A549 (cell line): ENCODE data around the gene RNU1-2. TPM values are rescaled to one million over a fixed set of nuclear protein-coding genes. Genes with fewer than 3 reads are reported as not detected.

Experiments
- ATAC-seq, 2 experiments: fragments of 200-7000 bp in 1 of 2; fragments of >200 bp in 1 of 2; cut with Nextera tagmentation in 1 of 2; cut with Tn5 transposase in 1 of 2; 3 replicates each; pipeline versions ENCODE4 v1.8.0 to v1.9.1; 2018 to 2020; ENCODE audit warnings: mild to moderate bottlenecking in 1 of 2, moderate library complexity in 1 of 2
- CTCF ChIA-PET: fragments of 300-600 bp; sonication (Branson Sonifier 250); formaldehyde crosslinking; extraction: SDS; loops from one replicate; lab custom pipeline; 2021; ENCODE audit warnings: antibody characterized with exemption, inconsistent platforms; lab: Yijun Ruan, JAX
- POLR2A ChIA-PET: fragments of 350-600 bp; formaldehyde crosslinking; extraction: SDS; loops from one replicate; lab custom pipeline; 2021; ENCODE audit warnings: antibody characterized with exemption, inconsistent platforms; lab: Yijun Ruan, JAX
- DNase-seq, 2 experiments: peaks; one replicate each; pipeline versions ENCODE4 v3.0.0 to v3.0.0-alpha.2; 2011 to 2016; ENCODE audit warnings: low read depth in 1 of 2, low spot score in 1 of 2
- FAIRE-seq: peaks from 2 replicates; lab custom pipeline; 2011; peaks lifted over from hg19 to GRCh38; lab: Jason Lieb, UNC
- H3K27ac ChIP-seq, 2 experiments: fragments of >200 bp; sonication (Bioruptor Twin); formaldehyde crosslinking; 3 replicates each; pipeline ENCODE4 v1.5.1; 2016 to 2017
- H3K4me1 ChIP-seq: fragments of >200 bp; sonication (Bioruptor Twin); formaldehyde crosslinking; 3 replicates; pipeline ENCODE4 v1.6.1; 2016
- H3K4me2 ChIP-seq: fragments of >200 bp; sonication (Bioruptor Twin); formaldehyde crosslinking; 3 replicates; pipeline ENCODE4 v1.6.1; 2016
- H3K4me3 ChIP-seq: fragments of >200 bp; sonication (Bioruptor Twin); formaldehyde crosslinking; 3 replicates; pipeline ENCODE4 v1.5.1; 2016
- H3K9me3 ChIP-seq: fragments of >200 bp; sonication (Bioruptor Twin); formaldehyde crosslinking; 3 replicates; pipeline ENCODE4 v1.6.1; 2016
- EHMT2 ChIP-seq: fragments of 200-600 bp; sonication (generic); IDR thresholded peaks from 2 replicates; pipeline ENCODE4 v1.6.1; 2016; ENCODE audit warnings: antibody characterized with exemption, low read depth, mild to moderate bottlenecking, moderate library complexity
- ESRRA ChIP-seq: fragments of 150-350 bp; IDR thresholded peaks from 2 replicates; pipeline ENCODE4 v1.6.1; 2014; ENCODE audit warnings: mild to moderate bottlenecking, low read length, borderline replicate concordance
- HOXB13 ChIP-seq: fragments of 250-450 bp; sonication (Bioruptor Pico); IDR thresholded peaks from 2 replicates; pipeline ENCODE4 v1.5.0; 2020; ENCODE audit warnings: low read depth, mild to moderate bottlenecking, moderate library complexity
- JUN ChIP-seq, 2 experiments: fragments of >200 bp; sonication (Bioruptor Twin); formaldehyde crosslinking; IDR thresholded peaks; 2 replicates in 1 of 2; 3 replicates in 1 of 2; pipeline ENCODE4 v1.6.1; 2016 to 2017
- MAFK ChIP-seq: fragments of 450-650 bp; IDR thresholded peaks from 2 replicates; pipeline ENCODE4 v1.6.1; 2014; ENCODE audit not compliant: partially characterized antibody
- MYC ChIP-seq: IDR thresholded peaks from 2 replicates; pipeline ENCODE4 v1.6.1; 2012; ENCODE audit warnings: mild to moderate bottlenecking, inconsistent platforms, low read length, improper control_type of control experiment, borderline replicate concordance
- PHF8 ChIP-seq: fragments of 200-600 bp; sonication (generic); IDR thresholded peaks from 2 replicates; pipeline ENCODE4 v1.6.1; 2016; ENCODE audit warnings: low read depth, mild to moderate bottlenecking, antibody characterized with exemption, moderate library complexity, borderline replicate concordance
- POLR2A ChIP-seq: IDR thresholded peaks from 2 replicates; pipeline ENCODE4 v1.6.1; 2012; ENCODE audit warnings: mild to moderate bottlenecking, low read length
- RFX5 ChIP-seq: fragments of 450-650 bp; IDR thresholded peaks from 2 replicates; pipeline ENCODE4 v1.7.1; 2014; ENCODE audit warnings: antibody characterized with exemption, mild to moderate bottlenecking, moderate library complexity
- SREBF2 ChIP-seq: fragments of 450-650 bp; IDR thresholded peaks from 2 replicates; pipeline ENCODE4 v1.6.1; 2014; ENCODE audit warnings: mild to moderate bottlenecking, moderate library complexity
- ZNF302 ChIP-seq: fragments of 250-450 bp; sonication (Bioruptor Pico); IDR thresholded peaks from 2 replicates; pipeline ENCODE4 v1.9.0; 2021; ENCODE audit warnings: inconsistent platforms, mild to moderate bottlenecking, moderate library complexity
- ZSCAN20 ChIP-seq: fragments of 250-450 bp; sonication (Bioruptor Pico); IDR thresholded peaks from 2 replicates; pipeline ENCODE4 v1.8.0; 2022; ENCODE audit warnings: mild to moderate bottlenecking, moderate library complexity
- WGBS: methylation state at CpG from one replicate; pipeline ENCODE4 v1.1.6; 2017; ENCODE audit errors: missing lambda C conversion rate; 5-methylcytosine and 5-hydroxymethylcytosine counted together
- polyA plus RNA-seq, 4 experiments: library from polyadenylated mRNA; depleted of rRNA in 3 of 4; stranded (reverse); fragments of >200 nt; fragmentation: RNase III in 1 of 4; extraction: RNeasy Plus Mini Kit Qiagen cat#74134 plus additional on column Dnase treatment in 1 of 4; gene quantifications; 2 replicates in 3 of 4; 3 replicates in 1 of 4; pipeline ENCODE4 v1.2.3, GENCODE V29; 2011 to 2017
- TF ChIP-seq, protein P1 (sequence below): fragments of >200 bp; sonication (Bioruptor Twin); formaldehyde crosslinking; IDR thresholded peaks from 3 replicates; pipeline ENCODE4 v1.6.1; 2016
- TF ChIP-seq, protein P2 (sequence below): fragments of 450-650 bp; IDR thresholded peaks from 2 replicates; pipeline ENCODE4 v1.6.1; 2014; ENCODE audit warnings: antibody characterized with exemption
- TF ChIP-seq, protein P3 (sequence below): IDR thresholded peaks from 2 replicates; pipeline ENCODE4 v1.6.1; 2012
- TF ChIP-seq, protein P4 (sequence below): fragments of 200-600 bp; sonication (generic); IDR thresholded peaks from 2 replicates; pipeline ENCODE4 v1.6.1; 2016; ENCODE audit warnings: antibody characterized with exemption, mild to moderate bottlenecking, moderate library complexity
- TF ChIP-seq, protein P5 (sequence below): IDR thresholded peaks from 2 replicates; pipeline ENCODE4 v1.6.1; 2012; ENCODE audit warnings: low read depth, borderline replicate concordance

RNU1-2 gene
- polyA plus RNA-seq, 2 of the 4 experiments (the other 2 are of a cell fraction): 6.6 to 56.2 TPM

DNA sequence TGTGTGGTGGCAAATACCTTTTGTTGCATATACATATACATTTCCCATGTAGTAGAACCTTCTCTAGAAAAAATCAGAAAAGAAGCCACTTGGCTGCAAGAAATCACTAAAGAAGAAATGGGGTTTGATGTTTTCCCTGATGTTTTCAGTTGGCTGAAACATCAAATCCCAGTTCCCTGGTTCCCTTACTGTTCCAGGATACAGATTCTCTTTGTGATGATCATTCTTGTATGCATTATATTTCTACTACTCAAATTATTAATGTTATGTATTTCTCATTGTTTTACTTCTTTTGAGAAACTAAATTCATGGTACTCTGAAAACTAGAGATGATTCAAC, 7.6 kb downstream of the RNU1-2 start:
- no peak for FAIRE-seq
- DNase-seq: no peak
- POLR2A ChIA-PET: interaction anchor here (0.7 to 1.2 kb wide), 2 partner anchors 8 to 204 kb away, joined by 4 read pairs; no protein-coding TSS in a partner anchor
- H3K4me3 ChIP-seq: peak overlapping the region; percentile 45
- no peak for ATAC-seq
- peak overlapping the region; percentile 92 for H3K4me2 ChIP-seq
- H3K4me1 ChIP-seq: peaks cover 8% of the 10 kb centered on the region; the same call in 2 of the 3 replicates
- H3K27ac ChIP-seq: peak overlapping the region; percentile 97 to 99
- CTCF ChIA-PET: no interaction called here
- peaks cover 12% of the 10 kb centered on the region; the same call in 1 of the 3 replicates for H3K9me3 ChIP-seq
- TF ChIP-seq, protein P1, sequence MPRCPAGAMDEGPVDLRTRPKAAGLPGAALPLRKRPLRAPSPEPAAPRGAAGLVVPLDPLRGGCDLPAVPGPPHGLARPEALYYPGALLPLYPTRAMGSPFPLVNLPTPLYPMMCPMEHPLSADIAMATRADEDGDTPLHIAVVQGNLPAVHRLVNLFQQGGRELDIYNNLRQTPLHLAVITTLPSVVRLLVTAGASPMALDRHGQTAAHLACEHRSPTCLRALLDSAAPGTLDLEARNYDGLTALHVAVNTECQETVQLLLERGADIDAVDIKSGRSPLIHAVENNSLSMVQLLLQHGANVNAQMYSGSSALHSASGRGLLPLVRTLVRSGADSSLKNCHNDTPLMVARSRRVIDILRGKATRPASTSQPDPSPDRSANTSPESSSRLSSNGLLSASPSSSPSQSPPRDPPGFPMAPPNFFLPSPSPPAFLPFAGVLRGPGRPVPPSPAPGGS: no peak
- TF ChIP-seq MAFK: no peak
- TF ChIP-seq, protein P2, sequence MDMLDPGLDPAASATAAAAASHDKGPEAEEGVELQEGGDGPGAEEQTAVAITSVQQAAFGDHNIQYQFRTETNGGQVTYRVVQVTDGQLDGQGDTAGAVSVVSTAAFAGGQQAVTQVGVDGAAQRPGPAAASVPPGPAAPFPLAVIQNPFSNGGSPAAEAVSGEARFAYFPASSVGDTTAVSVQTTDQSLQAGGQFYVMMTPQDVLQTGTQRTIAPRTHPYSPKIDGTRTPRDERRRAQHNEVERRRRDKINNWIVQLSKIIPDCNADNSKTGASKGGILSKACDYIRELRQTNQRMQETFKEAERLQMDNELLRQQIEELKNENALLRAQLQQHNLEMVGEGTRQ: no peak
- TF ChIP-seq ZNF302: 0 out of 2 replicates have a peak, but pooled peaks have one; percentile 41
- TF ChIP-seq JUN (IDR thresholded peaks at IDR 0.05): no peak
- TF ChIP-seq EHMT2: no peak

DNA sequence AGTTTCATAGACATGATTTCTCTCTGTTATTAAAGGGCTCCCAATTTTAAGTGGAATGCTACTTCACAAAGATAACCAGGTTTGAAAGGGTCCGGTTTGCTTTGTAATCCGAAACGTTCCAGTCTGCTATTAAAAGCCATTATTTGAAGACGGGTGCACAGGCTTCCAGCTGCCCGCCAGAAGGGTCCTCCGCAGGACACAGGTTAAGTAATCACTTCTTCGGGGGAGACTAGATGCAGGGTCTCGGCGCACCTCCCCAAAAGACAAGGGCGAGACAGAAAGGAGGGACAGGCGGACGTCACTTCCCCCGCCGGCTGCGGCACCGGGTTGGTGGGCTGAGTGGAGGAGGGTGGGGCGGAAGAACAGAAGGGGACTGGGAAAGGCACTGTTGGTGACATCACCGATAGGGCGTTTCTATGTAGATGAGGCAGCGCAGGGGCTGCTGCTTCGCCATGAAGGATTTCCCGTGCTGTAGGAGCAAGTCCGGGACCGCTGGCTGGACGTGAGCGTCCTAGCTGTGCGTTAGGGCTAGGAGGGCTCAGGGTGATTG, 8.9 kb downstream of the RNU1-2 start:
- POLR2A ChIA-PET: interaction anchor here (1.0 to 1.2 kb wide), 3 partner anchors 8 to 9 kb away, joined by 3 to 10 read pairs (median 4); partner anchors contain the start of gene RNU1-2
- ATAC-seq (peak; percentile 95 to 98), DNase-seq (peak; percentile 73 to 96), FAIRE-seq (no peak)
- 2% methylated on average over 22 of the region's 27 CpGs for WGBS
- CTCF ChIA-PET: no interaction called here
- H3K4me2 ChIP-seq: peak overlapping the region; percentile 92
- peak overlapping the region; percentile 45 for H3K4me3 ChIP-seq
- TF ChIP-seq ESRRA: no peak
- 0 out of 2 replicates have a peak, but pooled peaks have one; percentile 31 for TF ChIP-seq PHF8
- TF ChIP-seq, protein P3, sequence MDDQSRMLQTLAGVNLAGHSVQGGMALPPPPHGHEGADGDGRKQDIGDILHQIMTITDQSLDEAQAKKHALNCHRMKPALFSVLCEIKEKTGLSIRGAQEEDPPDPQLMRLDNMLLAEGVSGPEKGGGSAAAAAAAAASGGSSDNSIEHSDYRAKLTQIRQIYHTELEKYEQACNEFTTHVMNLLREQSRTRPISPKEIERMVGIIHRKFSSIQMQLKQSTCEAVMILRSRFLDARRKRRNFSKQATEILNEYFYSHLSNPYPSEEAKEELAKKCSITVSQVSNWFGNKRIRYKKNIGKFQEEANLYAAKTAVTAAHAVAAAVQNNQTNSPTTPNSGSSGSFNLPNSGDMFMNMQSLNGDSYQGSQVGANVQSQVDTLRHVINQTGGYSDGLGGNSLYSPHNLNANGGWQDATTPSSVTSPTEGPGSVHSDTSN: no peak
- TF ChIP-seq, protein P4, sequence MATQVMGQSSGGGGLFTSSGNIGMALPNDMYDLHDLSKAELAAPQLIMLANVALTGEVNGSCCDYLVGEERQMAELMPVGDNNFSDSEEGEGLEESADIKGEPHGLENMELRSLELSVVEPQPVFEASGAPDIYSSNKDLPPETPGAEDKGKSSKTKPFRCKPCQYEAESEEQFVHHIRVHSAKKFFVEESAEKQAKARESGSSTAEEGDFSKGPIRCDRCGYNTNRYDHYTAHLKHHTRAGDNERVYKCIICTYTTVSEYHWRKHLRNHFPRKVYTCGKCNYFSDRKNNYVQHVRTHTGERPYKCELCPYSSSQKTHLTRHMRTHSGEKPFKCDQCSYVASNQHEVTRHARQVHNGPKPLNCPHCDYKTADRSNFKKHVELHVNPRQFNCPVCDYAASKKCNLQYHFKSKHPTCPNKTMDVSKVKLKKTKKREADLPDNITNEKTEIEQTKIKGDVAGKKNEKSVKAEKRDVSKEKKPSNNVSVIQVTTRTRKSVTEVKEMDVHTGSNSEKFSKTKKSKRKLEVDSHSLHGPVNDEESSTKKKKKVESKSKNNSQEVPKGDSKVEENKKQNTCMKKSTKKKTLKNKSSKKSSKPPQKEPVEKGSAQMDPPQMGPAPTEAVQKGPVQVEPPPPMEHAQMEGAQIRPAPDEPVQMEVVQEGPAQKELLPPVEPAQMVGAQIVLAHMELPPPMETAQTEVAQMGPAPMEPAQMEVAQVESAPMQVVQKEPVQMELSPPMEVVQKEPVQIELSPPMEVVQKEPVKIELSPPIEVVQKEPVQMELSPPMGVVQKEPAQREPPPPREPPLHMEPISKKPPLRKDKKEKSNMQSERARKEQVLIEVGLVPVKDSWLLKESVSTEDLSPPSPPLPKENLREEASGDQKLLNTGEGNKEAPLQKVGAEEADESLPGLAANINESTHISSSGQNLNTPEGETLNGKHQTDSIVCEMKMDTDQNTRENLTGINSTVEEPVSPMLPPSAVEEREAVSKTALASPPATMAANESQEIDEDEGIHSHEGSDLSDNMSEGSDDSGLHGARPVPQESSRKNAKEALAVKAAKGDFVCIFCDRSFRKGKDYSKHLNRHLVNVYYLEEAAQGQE: no peak
- TF ChIP-seq HOXB13 (CRISPR knock-in tag): no peak
- TF ChIP-seq MYC: no peak
- TF ChIP-seq RFX5: 0 out of 2 replicates have a peak, but pooled peaks have one; percentile 16
- TF ChIP-seq POLR2A: peak; percentile 53
- no peak for TF ChIP-seq SREBF2
- no peak for TF ChIP-seq ZSCAN20 (CRISPR knock-in tag)
- TF ChIP-seq, protein P5, sequence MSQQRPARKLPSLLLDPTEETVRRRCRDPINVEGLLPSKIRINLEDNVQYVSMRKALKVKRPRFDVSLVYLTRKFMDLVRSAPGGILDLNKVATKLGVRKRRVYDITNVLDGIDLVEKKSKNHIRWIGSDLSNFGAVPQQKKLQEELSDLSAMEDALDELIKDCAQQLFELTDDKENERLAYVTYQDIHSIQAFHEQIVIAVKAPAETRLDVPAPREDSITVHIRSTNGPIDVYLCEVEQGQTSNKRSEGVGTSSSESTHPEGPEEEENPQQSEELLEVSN: 0 out of 2 replicates have a peak, but pooled peaks have one; percentile 34
- peaks cover 8% of the 10 kb centered on the region; the same call in 2 of the 3 replicates for H3K4me1 ChIP-seq
- H3K9me3 ChIP-seq: peaks cover 12% of the 10 kb centered on the region; the same call in 1 of the 3 replicates
- H3K27ac ChIP-seq: peak overlapping the region; percentile 97 to 99
